GM12878 (cell line): ENCODE data around the gene OLFML2B. TPM values are rescaled to one million over a fixed set of nuclear protein-coding genes. Genes with fewer than 3 reads are reported as not detected.

Experiments
- ATAC-seq: fragments of 200-7000 bp; cut with Tn5 transposase; 3 replicates; pipeline ENCODE4 v1.9.1; 2020; ENCODE audit warnings: mild to moderate bottlenecking, moderate library complexity
- BruUV-seq: library from RNA; stranded (reverse); fragments of 400-500 nt; replicated peaks from 2 replicates; lab custom pipeline; 2021; lab: Mats Ljungman, UMichigan
- CTCF ChIA-PET: fragments of 300-600 bp; sonication (Branson Sonifier 250); formaldehyde crosslinking; extraction: SDS; loops from one replicate; lab custom pipeline; 2021; ENCODE audit warnings: inconsistent platforms; lab: Yijun Ruan, JAX
- POLR2A ChIA-PET: fragments of 350-600 bp; formaldehyde crosslinking; extraction: SDS; loops from one replicate; lab custom pipeline; 2021; ENCODE audit warnings: inconsistent platforms; lab: Charles Lee
- RAD21 ChIA-PET: fragments of 300-600 bp; sonication (Branson Sonifier 250); formaldehyde crosslinking; loops from one replicate; lab custom pipeline; 2023; ENCODE audit warnings: antibody characterized with exemption; ENCODE audit not compliant: unreplicated experiment; lab: Charles Lee
- SMC1A ChIA-PET: fragments of 300-600 bp; sonication (Branson Sonifier 250); formaldehyde crosslinking; loops from one replicate; lab custom pipeline; 2023; ENCODE audit not compliant: unreplicated experiment, uncharacterized antibody; lab: Charles Lee
- DNase-seq: peaks from one replicate; pipeline ENCODE4 v3.0.0-alpha.2; 2011; ENCODE audit warnings: low read depth, low spot score
- FAIRE-seq: peaks from 3 replicates; lab custom pipeline; 2011; peaks lifted over from hg19 to GRCh38; lab: Jason Lieb, UNC
- H2AFZ ChIP-seq: 2 replicates; pipeline ENCODE4 v1.6.0; 2011; ENCODE audit warnings: low read depth, low read length, control low read depth; ENCODE audit not compliant: control insufficient read depth
- H3K27ac ChIP-seq: 2 replicates; pipeline ENCODE4 v1.5.1; 2011; ENCODE audit warnings: control low read depth; ENCODE audit not compliant: control insufficient read depth, insufficient read depth
- H3K27me3 ChIP-seq, 2 experiments: replicated peaks in 1 of 2; 2 replicates each; pipeline versions ENCODE4 v1.6.0 to v1.6.1; 2011; ENCODE audit warnings: low read length in 1 of 2; ENCODE audit not compliant: control insufficient read depth in 2 of 2, insufficient read depth in 2 of 2
- H3K36me3 ChIP-seq, 2 experiments: 2 replicates each; pipeline ENCODE4 v1.5.1; 2011; ENCODE audit warnings: low read length in 1 of 2; ENCODE audit not compliant: control insufficient read depth in 2 of 2, insufficient read depth in 2 of 2
- H3K4me1 ChIP-seq: 2 replicates; pipeline ENCODE4 v1.6.1; 2011; ENCODE audit warnings: mild to moderate bottlenecking, low read length, moderate library complexity, mixed read lengths; ENCODE audit not compliant: control insufficient read depth, insufficient read depth
- H3K4me2 ChIP-seq: 2 replicates; pipeline ENCODE4 v1.6.0; 2011; ENCODE audit warnings: control low read depth; ENCODE audit not compliant: control insufficient read depth, insufficient read depth
- H3K4me3 ChIP-seq: fragments of 200-600 bp; sonication (generic); 2 replicates; pipeline ENCODE4 v1.5.1; 2016
- H3K79me2 ChIP-seq: 2 replicates; pipeline ENCODE4 v1.6.0; 2011; ENCODE audit warnings: low read length; ENCODE audit not compliant: control insufficient read depth, insufficient read depth
- H3K9ac ChIP-seq: 2 replicates; pipeline ENCODE4 v1.8.0; 2011; ENCODE audit warnings: low read length, control low read depth, mixed read lengths; ENCODE audit not compliant: control insufficient read depth, insufficient read depth
- H3K9me3 ChIP-seq: replicated peaks from 3 replicates; pipeline ENCODE4 v1.5.1; 2011; ENCODE audit warnings: mild to moderate bottlenecking, low read length; ENCODE audit not compliant: control insufficient read depth, insufficient read depth
- H4K20me1 ChIP-seq: 2 replicates; pipeline ENCODE4 v1.6.0; 2011; ENCODE audit not compliant: control insufficient read depth, insufficient read depth
- BCLAF1 ChIP-seq: fragments of 450-650 bp; IDR thresholded peaks from 2 replicates; pipeline ENCODE4 v1.6.1; 2017; ENCODE audit warnings: antibody characterized with exemption, mild to moderate bottlenecking, moderate library complexity
- CBX5 ChIP-seq: sonication (generic); IDR thresholded peaks from 2 replicates; pipeline ENCODE4 v1.6.1; 2016; ENCODE audit warnings: low read depth, moderate library complexity, mild to moderate bottlenecking, inconsistent platforms
- CHD2 ChIP-seq: IDR thresholded peaks from 2 replicates; pipeline ENCODE4 v1.6.1; 2011; ENCODE audit warnings: low read depth, low read length, improper control_type of control experiment, borderline replicate concordance
- EP300 ChIP-seq, 2 experiments: fragments of 150-350 bp in 1 of 2; IDR thresholded peaks; 2 replicates each; pipeline ENCODE4 v1.6.1; 2011 to 2012; ENCODE audit warnings: low read depth in 2 of 2, low read length in 2 of 2, borderline replicate concordance in 1 of 2, improper control_type of control experiment in 1 of 2, inconsistent platforms in 1 of 2; ENCODE audit not compliant: control insufficient read depth in 1 of 2
- IRF4 ChIP-seq: IDR thresholded peaks from 2 replicates; pipeline ENCODE4 v1.6.1; 2011; ENCODE audit warnings: low read depth, low read length
- NFXL1 ChIP-seq: fragments of 450-650 bp; IDR thresholded peaks from 2 replicates; pipeline ENCODE4 v1.6.1; 2017; ENCODE audit warnings: antibody characterized with exemption, mild to moderate bottlenecking, borderline replicate concordance
- RCOR1 ChIP-seq: conservative IDR thresholded peaks from 2 replicates; pipeline ENCODE4 v1.6.1; 2012; ENCODE audit warnings: low read depth, low read length, improper control_type of control experiment
- SMC3 ChIP-seq: IDR thresholded peaks from 2 replicates; pipeline ENCODE4 v1.6.1; 2011; ENCODE audit warnings: low read length, improper control_type of control experiment, borderline replicate concordance
- SP1 ChIP-seq: IDR thresholded peaks from one replicate; pipeline ENCODE4 v1.6.1; 2011; ENCODE audit warnings: low read depth, low read length
- SRF ChIP-seq, 2 experiments: IDR thresholded peaks; 2 replicates each; pipeline ENCODE4 v1.6.1; 2011; ENCODE audit warnings: low read depth in 2 of 2, low read length in 2 of 2, mild to moderate bottlenecking in 1 of 2, moderate library complexity in 1 of 2
- STAT3 ChIP-seq: IDR thresholded peaks from 2 replicates; pipeline ENCODE4 v1.6.1; 2011; ENCODE audit warnings: low read depth, low read length, improper control_type of control experiment
- YBX1 ChIP-seq: fragments of 450-650 bp; IDR thresholded peaks from 2 replicates; pipeline ENCODE4 v1.6.1; 2016; ENCODE audit warnings: antibody characterized with exemption
- ZNF207 ChIP-seq: fragments of 450-650 bp; IDR thresholded peaks from 2 replicates; pipeline ENCODE4 v1.6.1; 2014; ENCODE audit warnings: antibody characterized with exemption, mild to moderate bottlenecking, borderline replicate concordance
- ZNF217 ChIP-seq: fragments of 450-650 bp; IDR thresholded peaks from 2 replicates; pipeline ENCODE4 v1.6.1; 2017; ENCODE audit warnings: antibody characterized with exemption, mild to moderate bottlenecking
- ZNF24 ChIP-seq: fragments of 450-650 bp; IDR thresholded peaks from 2 replicates; pipeline ENCODE4 v1.6.1; 2017; ENCODE audit warnings: antibody characterized with exemption, mild to moderate bottlenecking
- ZNF274 ChIP-seq: IDR thresholded peaks from one replicate; pipeline ENCODE4 v1.8.0; 2011; ENCODE audit not compliant: insufficient read length, insufficient read depth
- ZSCAN29 ChIP-seq: fragments of 450-650 bp; IDR thresholded peaks from 2 replicates; pipeline ENCODE4 v1.6.1; 2017; ENCODE audit warnings: mild to moderate bottlenecking, moderate library complexity
- WGBS: methylation state at CpG from one replicate; pipeline ENCODE4 v1.1.6; 2016; ENCODE audit warnings: low lambda C conversion rate; ENCODE audit not compliant: insufficient replicate concordance, insufficient coverage; ENCODE audit errors: missing lambda C conversion rate; 5-methylcytosine and 5-hydroxymethylcytosine counted together
- in situ Hi-C: fragments of 300-500 bp; cut with MboI; formaldehyde crosslinking; loops from 9 replicates; pipeline ENCODE4 v1.14.3; 2018; ENCODE audit warnings: mixed read lengths
- intact Hi-C: fragments of 100-400 bp; cut with micrococcal nuclease; formaldehyde crosslinking; loops from one replicate; pipeline ENCODE4 v1.14.2; 2022; ENCODE audit not compliant: unreplicated experiment
- polyA plus RNA-seq, 11 experiments: library from polyadenylated mRNA; depleted of rRNA in 4 of 11; unstranded in 6 of 11; stranded (reverse) in 5 of 11; fragments of >200 nt; fragmentation: Nextera tagmentation in 4 of 11; fragmentation: Illumina TruSeq in 1 of 11; extraction: Ambion mirVana in 4 of 11; extraction: Trizol in 1 of 11; gene quantifications; 1 replicate in 1 of 11; 2 replicates in 10 of 11; pipeline versions ENCODE4 v1.2.1 to v1.2.3, GENCODE V29; 2011 to 2016; ENCODE audit warnings: inconsistent platforms in 2 of 11, missing spikeins in 2 of 11, low read depth in 1 of 11
- total RNA-seq, 4 experiments: library from RNA; depleted of rRNA in 3 of 4; stranded (reverse); fragments of >200 nt in 3 of 4; fragmentation: Illumina TruSeq in 1 of 4; extraction: Trizol in 1 of 4; gene quantifications; 2 replicates each; pipeline versions ENCODE4 v1.2.1 to v1.2.3, GENCODE V29; 2013 to 2021
- TF ChIP-seq, protein P1 (sequence below): fragments of 450-650 bp; IDR thresholded peaks from 2 replicates; pipeline ENCODE4 v1.6.1; 2016; ENCODE audit warnings: mild to moderate bottlenecking

Gene OLFML2B
- total and polyA plus RNA-seq, 10 of the 15 experiments (the other 5 are each of a cell fraction or from before 2014, with no cell fraction given), result not detected

DNA sequence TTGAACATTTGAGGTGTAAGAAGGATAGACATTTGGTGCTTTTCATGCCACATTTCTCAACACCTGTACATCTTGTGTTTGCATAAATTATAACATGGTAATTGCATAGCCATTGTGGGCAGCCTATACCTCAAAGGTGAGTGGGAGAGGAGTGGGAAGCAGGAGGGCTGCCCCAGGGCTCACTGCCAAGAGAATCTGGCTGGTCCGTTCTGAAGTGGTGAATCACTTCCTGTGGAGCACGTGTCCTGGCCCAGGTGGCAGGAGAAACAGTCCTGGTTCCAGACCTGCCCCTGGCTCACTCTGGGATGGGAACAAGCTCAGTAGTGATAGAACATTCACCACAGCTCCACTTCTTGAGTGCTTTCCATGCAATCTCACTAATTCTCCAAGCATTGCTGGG is 11.6 kb upstream of the OLFML2B start (continued):
- TF ChIP-seq BCLAF1 (no peak), ZNF24 (no peak), ZNF274 (no peak), RCOR1 (no peak)

DNA sequence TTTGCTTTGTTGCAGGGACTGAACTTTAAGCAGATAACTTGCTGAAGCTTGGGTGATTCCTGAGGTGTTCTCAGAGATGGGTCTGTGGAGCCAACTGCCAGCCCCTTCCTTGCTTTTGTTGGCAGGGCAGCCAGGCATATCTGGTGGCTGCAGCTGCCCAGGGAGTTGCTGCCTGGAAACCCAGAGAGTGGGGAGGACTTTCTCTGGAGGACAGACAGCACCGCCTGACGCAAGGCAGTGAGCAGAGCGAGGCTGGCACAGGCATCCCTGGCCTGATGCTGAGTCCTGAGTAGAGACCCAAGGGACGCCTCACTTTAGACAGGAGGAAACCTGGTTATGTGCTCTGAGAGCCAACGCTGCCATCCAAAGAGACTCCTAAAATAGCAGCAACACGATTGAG is 9.8 kb upstream of the OLFML2B start:
- no TSS peak for BruUV-seq
- no peak overlapping the region for H2AFZ ChIP-seq
- RAD21 ChIA-PET, result interaction anchor here (6.4 kb wide), 1 partner anchor 240 kb away, joined by 152 read pairs; no protein-coding TSS in a partner anchor
- ATAC-seq (no peak), FAIRE-seq (no peak), DNase-seq (no peak)
- CTCF ChIA-PET, result interaction anchor here (8.1 kb wide), 1 partner anchor 240 kb away, joined by 214 read pairs; no protein-coding TSS in a partner anchor
- no peaks in the 10 kb centered on the region for H4K20me1 ChIP-seq
- H3K4me3 ChIP-seq, result no peak overlapping the region
- H3K9ac ChIP-seq, result no peak overlapping the region
- intact Hi-C loops (no loop called here), in situ Hi-C loops (no loop called here)
- no peaks in the 10 kb centered on the region for H3K79me2 ChIP-seq
- no peak overlapping the region for H3K27ac ChIP-seq
- H3K9me3 ChIP-seq, result no peaks in the 10 kb centered on the region
- H3K4me1 ChIP-seq, result peaks cover 5% of the 10 kb centered on the region
- POLR2A ChIA-PET, result no interaction called here
- SMC1A ChIA-PET, result interaction anchor here (5.8 kb wide), 1 partner anchor 241 kb away, joined by 132 read pairs; no protein-coding TSS in a partner anchor
- WGBS, result 23% methylated on average over 6 of the region's 6 CpGs
- no peaks in the 10 kb centered on the region for H3K36me3 ChIP-seq
- no peak overlapping the region for H3K4me2 ChIP-seq
- H3K27me3 ChIP-seq, result peaks cover 1 to 5% of the 10 kb centered on the region in 2 experiments; a peak in 2 of 4 replicates
- TF ChIP-seq ZNF207 (no peak), ZNF217 (no peak), CHD2 (no peak), CBX5 (no peak), STAT3 (no peak), YBX1 (no peak), ZSCAN29 (no peak), SRF (IDR thresholded peaks at IDR 0.05; ENCODE audit: low read depth in 2 of 2, low read length in 2 of 2) (no peak), EP300 (IDR thresholded peaks at IDR 0.05; ENCODE audit: borderline replicate concordance in 1 of 2, control insufficient read depth in 1 of 2, low read depth in 2 of 2, low read length in 2 of 2) (no peak), NFXL1 (no peak), SMC3 (no peak), IRF4 (no peak), SP1 (no peak)
- TF ChIP-seq, protein P1, sequence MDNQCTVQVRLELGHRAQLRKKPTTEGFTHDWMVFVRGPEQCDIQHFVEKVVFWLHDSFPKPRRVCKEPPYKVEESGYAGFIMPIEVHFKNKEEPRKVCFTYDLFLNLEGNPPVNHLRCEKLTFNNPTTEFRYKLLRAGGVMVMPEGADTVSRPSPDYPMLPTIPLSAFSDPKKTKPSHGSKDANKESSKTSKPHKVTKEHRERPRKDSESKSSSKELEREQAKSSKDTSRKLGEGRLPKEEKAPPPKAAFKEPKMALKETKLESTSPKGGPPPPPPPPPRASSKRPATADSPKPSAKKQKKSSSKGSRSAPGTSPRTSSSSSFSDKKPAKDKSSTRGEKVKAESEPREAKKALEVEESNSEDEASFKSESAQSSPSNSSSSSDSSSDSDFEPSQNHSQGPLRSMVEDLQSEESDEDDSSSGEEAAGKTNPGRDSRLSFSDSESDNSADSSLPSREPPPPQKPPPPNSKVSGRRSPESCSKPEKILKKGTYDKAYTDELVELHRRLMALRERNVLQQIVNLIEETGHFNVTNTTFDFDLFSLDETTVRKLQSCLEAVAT, result no peak
